H9 (cell line): ENCODE results near the gene TNNT2. TPM values are rescaled to one million over a fixed set of nuclear protein-coding genes. Genes with fewer than 3 reads are reported as not detected.

Source experiments
- DNase-seq: peaks from one replicate; pipeline ENCODE4 v3.0.0-alpha.2; 2017
- H2AFZ ChIP-seq: one replicate; pipeline ENCODE4 v1.6.1; 2013; ENCODE audit warnings: mild to moderate bottlenecking, low read length, control low read depth, moderate library complexity
- H2AK5ac ChIP-seq: 2 replicates; pipeline ENCODE4 v1.6.1; 2013; ENCODE audit warnings: low read length, control low read depth, mixed read lengths; ENCODE audit not compliant: insufficient read length
- H2BK120ac ChIP-seq: one replicate; pipeline ENCODE4 v1.6.1; 2013; ENCODE audit warnings: low read depth, mild to moderate bottlenecking, low read length, control low read depth, inconsistent platforms; ENCODE audit not compliant: poor library complexity, severe bottlenecking
- H2BK12ac ChIP-seq: 2 replicates; pipeline ENCODE4 v1.6.1; 2013; ENCODE audit warnings: low read length, control low read depth, mixed read lengths, low read depth; ENCODE audit not compliant: insufficient read length
- H2BK15ac ChIP-seq: 2 replicates; pipeline ENCODE4 v1.6.1; 2013; ENCODE audit warnings: low read depth, low read length, control low read depth
- H2BK20ac ChIP-seq: one replicate; pipeline ENCODE4 v1.6.1; 2013; ENCODE audit warnings: low read depth, mild to moderate bottlenecking, low read length, control low read depth, inconsistent platforms; ENCODE audit not compliant: poor library complexity, severe bottlenecking
- H2BK5ac ChIP-seq: 2 replicates; pipeline ENCODE4 v1.6.1; 2013; ENCODE audit warnings: low read length, control low read depth, mixed read lengths; ENCODE audit not compliant: insufficient read length
- H3K14ac ChIP-seq: 2 replicates; pipeline ENCODE4 v1.6.1; 2013; ENCODE audit warnings: low read length, control low read depth; ENCODE audit not compliant: insufficient read depth
- H3K18ac ChIP-seq: 2 replicates; pipeline ENCODE4 v1.6.1; 2013; ENCODE audit warnings: low read depth, mild to moderate bottlenecking, mixed read lengths, low read length, control low read depth; ENCODE audit not compliant: insufficient read length
- H3K23ac ChIP-seq: 2 replicates; pipeline ENCODE4 v1.6.1; 2013; ENCODE audit warnings: low read length, control low read depth, mixed read lengths, low read depth; ENCODE audit not compliant: insufficient read length
- H3K23me2 ChIP-seq: 2 replicates; pipeline ENCODE4 v1.6.1; 2013; ENCODE audit warnings: low read depth, mild to moderate bottlenecking, mixed read lengths, low read length, control low read depth; ENCODE audit not compliant: insufficient read length, poor library complexity, severe bottlenecking
- H3K27ac ChIP-seq: 2 replicates; pipeline ENCODE4 v1.5.1; 2013; ENCODE audit warnings: low read length, control low read depth, mixed read lengths, low read depth; ENCODE audit not compliant: insufficient read length
- H3K27me3 ChIP-seq: 2 replicates; pipeline ENCODE4 v1.6.1; 2013; ENCODE audit warnings: low read length, control low read depth, inconsistent platforms; ENCODE audit not compliant: insufficient read depth
- H3K4ac ChIP-seq: 2 replicates; pipeline ENCODE4 v1.6.1; 2013; ENCODE audit warnings: low read depth, mild to moderate bottlenecking, control low read depth, inconsistent platforms, low read length, moderate library complexity
- H3K4me1 ChIP-seq: 2 replicates; pipeline ENCODE4 v1.6.1; 2013; ENCODE audit warnings: low read length, control low read depth, inconsistent platforms; ENCODE audit not compliant: insufficient read depth
- H3K4me2 ChIP-seq: 2 replicates; pipeline ENCODE4 v1.6.1; 2013; ENCODE audit warnings: low read length, control low read depth, mixed read lengths; ENCODE audit not compliant: insufficient read length, insufficient read depth
- H3K56ac ChIP-seq: 2 replicates; pipeline ENCODE4 v1.6.1; 2013; ENCODE audit warnings: low read depth, mild to moderate bottlenecking, mixed read lengths, low read length, control low read depth; ENCODE audit not compliant: insufficient read length
- H3K79me1 ChIP-seq: 2 replicates; pipeline ENCODE4 v1.6.1; 2013; ENCODE audit warnings: low read depth, mild to moderate bottlenecking, moderate library complexity, low read length, control low read depth, inconsistent platforms; ENCODE audit not compliant: insufficient read depth, poor library complexity, severe bottlenecking
- H3K79me2 ChIP-seq: 2 replicates; pipeline ENCODE4 v1.6.1; 2013; ENCODE audit warnings: low read length, control low read depth, inconsistent platforms; ENCODE audit not compliant: insufficient read depth
- H3K9ac ChIP-seq: 2 replicates; pipeline ENCODE4 v1.6.1; 2013; ENCODE audit warnings: low read length, control low read depth, mixed read lengths; ENCODE audit not compliant: insufficient read length; ENCODE audit errors: extremely low read depth
- H3K9me3 ChIP-seq: one replicate; pipeline ENCODE4 v1.6.1; 2013; ENCODE audit warnings: low read depth, low read length, inconsistent platforms; ENCODE audit not compliant: control insufficient read depth
- H3T11ph ChIP-seq: one replicate; pipeline ENCODE4 v1.6.1; 2013; ENCODE audit warnings: mild to moderate bottlenecking, low read length, control low read depth, inconsistent platforms
- H4K20me1 ChIP-seq: one replicate; pipeline ENCODE4 v1.6.1; 2013; ENCODE audit not compliant: control insufficient read depth, insufficient read length, insufficient read depth
- H4K5ac ChIP-seq: 2 replicates; pipeline ENCODE4 v1.6.1; 2013; ENCODE audit warnings: low read depth, mild to moderate bottlenecking, mixed read lengths, low read length, control low read depth; ENCODE audit not compliant: insufficient read length
- H4K8ac ChIP-seq: replicated peaks from 2 replicates; pipeline ENCODE4 v1.6.1; 2013; ENCODE audit warnings: low read length, control low read depth, mixed read lengths, low read depth; ENCODE audit not compliant: insufficient read length
- H4K91ac ChIP-seq: 2 replicates; pipeline ENCODE4 v1.6.1; 2013; ENCODE audit warnings: low read depth, mild to moderate bottlenecking, moderate library complexity, mixed read lengths, low read length, control low read depth; ENCODE audit not compliant: insufficient read length
- H3K27ac Mint-ChIP-seq, 3 experiments: 2 replicates in 2 of 3; 3 replicates in 1 of 3; pipeline ENCODE4 v1.8.0; 2020 to 2021; ENCODE audit warnings: mixed read lengths in 3 of 3, mild to moderate bottlenecking in 1 of 3, moderate library complexity in 1 of 3
- H3K27me3 Mint-ChIP-seq: 2 replicates; pipeline ENCODE4 v1.8.0; 2021; ENCODE audit warnings: low read depth, mild to moderate bottlenecking, moderate library complexity, mixed read lengths
- H3K36me3 Mint-ChIP-seq, 3 experiments: 2 replicates in 2 of 3; 3 replicates in 1 of 3; pipeline ENCODE4 v1.8.0; 2020 to 2021; ENCODE audit warnings: low read depth in 3 of 3, mixed read lengths in 3 of 3; ENCODE audit not compliant: insufficient read depth in 1 of 3
- H3K4me1 Mint-ChIP-seq, 2 experiments: 2 replicates each; pipeline ENCODE4 v1.8.0; 2020; ENCODE audit warnings: mixed read lengths in 2 of 2
- H3K4me3 Mint-ChIP-seq, 2 experiments: 2 replicates in 1 of 2; 3 replicates in 1 of 2; pipeline ENCODE4 v1.8.0; 2020 to 2021; ENCODE audit warnings: mild to moderate bottlenecking in 2 of 2, mixed read lengths in 2 of 2, moderate library complexity in 1 of 2
- H3K9me3 Mint-ChIP-seq, 2 experiments: 2 replicates in 1 of 2; 3 replicates in 1 of 2; pipeline ENCODE4 v1.8.0; 2020; ENCODE audit warnings: mild to moderate bottlenecking in 2 of 2, mixed read lengths in 2 of 2, moderate library complexity in 1 of 2
- CTCF ChIP-seq: fragments of 200-600 bp; sonication (generic); conservative IDR thresholded peaks from 3 replicates; pipeline ENCODE4 v1.8.0; 2021; ENCODE audit warnings: antibody characterized with exemption, mild to moderate bottlenecking
- WGBS: extraction: QIAGEN DNeasy Blood & Tissue Kit; methylation state at CpG from one replicate; pipeline ENCODE4 v1.1.7; 2013; ENCODE audit warnings: missing lambda C conversion rate, low lambda C conversion rate, mixed read lengths; ENCODE audit not compliant: insufficient read length; ENCODE audit errors: extremely low coverage; 5-methylcytosine and 5-hydroxymethylcytosine counted together
- total RNA-seq: library from RNA; stranded (reverse); gene quantifications from 2 replicates; pipeline ENCODE4 v1.2.1, GENCODE V29; 2021

The TNNT2 gene
- total RNA-seq, 1 experiment from 2014 or later = 8.6 TPM

- no CpG with 5 or more reads among the region's 2 CpGs for WGBS
- H2BK5ac ChIP-seq = no peak overlapping the region
- Mint-ChIP-seq H3K4me3 (no peak overlapping the region), H3K4me1 (peaks cover 34 to 37% of the 10 kb centered on the region in 2 experiments), H3K36me3 (no peaks in the 10 kb centered on the region), H3K27me3 (peaks cover under 1% of the 10 kb centered on the region), H3K9me3 (no peaks in the 10 kb centered on the region), H3K27ac (no peak overlapping the region)
- H2AFZ ChIP-seq = no peak overlapping the region
- DNase-seq = no peak
- no peak overlapping the region for H3K23ac ChIP-seq
- H3K23me2 ChIP-seq = no peaks in the 10 kb centered on the region
- H3K4me1 ChIP-seq = peaks cover 8% of the 10 kb centered on the region; the same call in 1 of the 2 replicates
- no peak overlapping the region for H3K27ac ChIP-seq
- no peak overlapping the region for H4K5ac ChIP-seq
- no peaks in the 10 kb centered on the region for H3K9me3 ChIP-seq
- no peak overlapping the region for H4K91ac ChIP-seq
- H3K18ac ChIP-seq = no peak overlapping the region
- H3K9ac ChIP-seq = no peak overlapping the region
- no peak for TF ChIP-seq CTCF
- no peak overlapping the region for H3K4ac ChIP-seq
- H4K20me1 ChIP-seq = no peaks in the 10 kb centered on the region
- no peak overlapping the region for H2BK15ac ChIP-seq
- no peak overlapping the region for H2BK12ac ChIP-seq
- H3T11ph ChIP-seq = no peak overlapping the region
- H3K79me2 ChIP-seq = no peaks in the 10 kb centered on the region
- no peak overlapping the region for H2BK20ac ChIP-seq
- no peaks in the 10 kb centered on the region for H3K27me3 ChIP-seq
- no peak overlapping the region for H3K4me2 ChIP-seq
- no peak overlapping the region for H2AK5ac ChIP-seq
- no peak overlapping the region for H4K8ac ChIP-seq
- H2BK120ac ChIP-seq = no peak overlapping the region
- H3K14ac ChIP-seq = no peak overlapping the region
- no peaks in the 10 kb centered on the region for H3K79me1 ChIP-seq
- no peak overlapping the region for H3K56ac ChIP-seq
Measured at GRCh38 chr1:201350361-201350725, 27.1 kb downstream of the TNNT2 start.
